Neural cell (in vitro differentiated cells): ENCODE measurements around the gene TMEM184A. TPM values are rescaled to one million over a fixed set of nuclear protein-coding genes. Genes with fewer than 3 reads are reported as not detected.

Experiments used
- H2AFZ ChIP-seq: fragments of 200-600, 300-800 bp; sonication (generic), shearing (Covaris generic); 2 replicates; pipeline ENCODE4 v1.6.0; 2014; ENCODE audit warnings: low read depth, mild to moderate bottlenecking, antibody characterized with exemption, low read length, moderate library complexity
- H3F3A ChIP-seq: fragments of 200-600 bp; shearing (Covaris generic); 2 replicates; pipeline ENCODE4 v1.6.1; 2016; ENCODE audit warnings: mild to moderate bottlenecking, moderate library complexity, mixed read lengths, antibody characterized with exemption, low read length; ENCODE audit not compliant: insufficient read depth, poor library complexity, severe bottlenecking
- H3K27ac ChIP-seq: fragments of 200-600, 300-800 bp; sonication (generic), shearing (Covaris generic); 2 replicates; pipeline ENCODE4 v1.5.1; 2014; ENCODE audit warnings: mild to moderate bottlenecking, low read length, moderate library complexity
- H3K27me3 ChIP-seq: fragments of 300-800, 200-600 bp; sonication (generic), shearing (Covaris generic); 2 replicates; pipeline ENCODE4 v1.6.0; 2014; ENCODE audit warnings: mild to moderate bottlenecking, low read depth, low read length, moderate library complexity; ENCODE audit not compliant: insufficient read depth
- H3K36me3 ChIP-seq: fragments of 300-800, 200-600 bp; sonication (generic), shearing (Covaris generic); 2 replicates; pipeline ENCODE4 v1.5.1; 2014; ENCODE audit warnings: mild to moderate bottlenecking, antibody characterized with exemption, low read length, moderate library complexity; ENCODE audit not compliant: insufficient read depth
- H3K4me2 ChIP-seq: fragments of 300-800, 200-600 bp; sonication (generic), shearing (Covaris generic); 2 replicates; pipeline ENCODE4 v1.6.0; 2014; ENCODE audit warnings: mild to moderate bottlenecking, low read length
- H3K4me3 ChIP-seq: fragments of 300-800, 200-600 bp; sonication (generic), shearing (Covaris generic); 2 replicates; pipeline ENCODE4 v1.5.1; 2014; ENCODE audit warnings: mild to moderate bottlenecking, low read length, moderate library complexity
- H3K79me2 ChIP-seq: fragments of 200-600 bp; shearing (Covaris generic); replicated peaks from 2 replicates; pipeline ENCODE4 v1.6.0; 2014; ENCODE audit warnings: mild to moderate bottlenecking, low read length, moderate library complexity; ENCODE audit not compliant: insufficient read depth
- H3K9ac ChIP-seq: fragments of 300-800, 200-600 bp; sonication (generic), shearing (Covaris generic); 2 replicates; pipeline ENCODE4 v1.6.1; 2016; ENCODE audit warnings: mild to moderate bottlenecking, low read length, mixed read lengths
- H3K9me2 ChIP-seq: fragments of 200-600 bp; shearing (Covaris generic); 2 replicates; pipeline ENCODE4 v1.6.1; 2016; ENCODE audit warnings: mild to moderate bottlenecking, low read length, mixed read lengths; ENCODE audit not compliant: insufficient read depth
- H3K9me3 ChIP-seq: fragments of 200-600, 300-800 bp; sonication (generic), shearing (Covaris generic); 2 replicates; pipeline ENCODE4 v1.6.1; 2016; ENCODE audit warnings: mild to moderate bottlenecking, mixed run types, low read length, moderate library complexity, mixed read lengths
- H4K20me1 ChIP-seq: fragments of 200-600 bp; shearing (Covaris generic); 2 replicates; pipeline ENCODE4 v1.6.1; 2016; ENCODE audit warnings: mild to moderate bottlenecking, mixed run types; ENCODE audit not compliant: insufficient read depth
- CTCF ChIP-seq: fragments of 450-650 bp; IDR thresholded peaks from 2 replicates; pipeline ENCODE4 v1.5.1; 2014; ENCODE audit warnings: antibody characterized with exemption, mild to moderate bottlenecking, moderate library complexity; ENCODE audit not compliant: poor library complexity, severe bottlenecking
- EP300 ChIP-seq: fragments of 450-650 bp; conservative IDR thresholded peaks from 2 replicates; pipeline ENCODE4 v1.6.1; 2014; ENCODE audit warnings: antibody characterized with exemption, mild to moderate bottlenecking, moderate library complexity; ENCODE audit not compliant: poor library complexity, severe bottlenecking
- EZH2 ChIP-seq: fragments of 200-600, 300-800 bp; shearing (Covaris generic), sonication (generic); IDR thresholded peaks from 2 replicates; pipeline ENCODE4 v1.6.1; 2014; ENCODE audit warnings: antibody characterized with exemption, low read length, borderline replicate concordance, mild to moderate bottlenecking; ENCODE audit not compliant: insufficient read depth, poor library complexity, severe bottlenecking
- MXI1 ChIP-seq: fragments of 450-650 bp; conservative IDR thresholded peaks from 2 replicates; pipeline ENCODE4 v1.6.1; 2014; ENCODE audit warnings: antibody characterized with exemption, mild to moderate bottlenecking; ENCODE audit not compliant: poor library complexity, severe bottlenecking
- POLR2AphosphoS5 ChIP-seq: IDR thresholded peaks from 2 replicates; pipeline ENCODE4 v1.6.1; 2012
- RAD21 ChIP-seq: fragments of 450-650 bp; conservative IDR thresholded peaks from 2 replicates; pipeline ENCODE4 v1.6.1; 2014; ENCODE audit warnings: antibody characterized with exemption, mild to moderate bottlenecking, moderate library complexity
- REST ChIP-seq: IDR thresholded peaks from 2 replicates; pipeline ENCODE4 v1.6.1; 2012; ENCODE audit warnings: borderline replicate concordance
- SMC3 ChIP-seq: fragments of 450-650 bp; conservative IDR thresholded peaks from 2 replicates; pipeline ENCODE4 v1.6.1; 2014; ENCODE audit warnings: antibody characterized with exemption, mild to moderate bottlenecking, moderate library complexity; ENCODE audit not compliant: poor library complexity
- TAF1 ChIP-seq: IDR thresholded peaks from 2 replicates; pipeline ENCODE4 v1.6.1; 2012; ENCODE audit warnings: low read depth
- polyA plus RNA-seq: library from polyadenylated mRNA; depleted of rRNA; stranded (reverse); fragments of >200 nt; gene quantifications from 2 replicates; pipeline ENCODE4 v1.2.3, GENCODE V29; 2014

Gene TMEM184A
- polyA plus RNA-seq, 1 donor from 2014 or later = not detected

DNA sequence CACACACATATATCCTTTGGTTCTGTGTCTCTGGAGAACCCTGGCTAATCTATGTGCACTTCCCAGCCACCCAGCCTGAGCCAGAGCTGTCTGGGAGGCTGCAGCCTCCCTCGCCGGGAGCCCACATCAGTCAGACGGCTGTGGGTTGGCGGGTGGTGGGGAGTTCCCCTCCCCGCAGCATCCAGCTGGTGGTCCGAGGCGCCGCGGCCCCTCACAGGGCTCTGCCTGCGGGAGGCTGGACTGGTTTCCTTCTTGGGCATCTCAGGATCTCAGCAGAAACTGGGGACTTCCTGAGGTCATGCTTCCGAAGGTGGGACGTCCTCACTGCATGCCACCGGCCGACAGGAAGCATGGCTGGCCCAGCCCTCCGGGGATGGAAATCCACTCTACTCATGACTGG lies 35.9 kb upstream of the TMEM184A start:
- Histone ChIP-seq H3F3A (no peaks in the 10 kb centered on the region), H3K27me3 (no peaks in the 10 kb centered on the region)

GRCh38 chr7:1591396-1591795 lies 35.4 kb upstream of the TMEM184A start:
- H3K79me2 ChIP-seq = no peaks in the 10 kb centered on the region
- no peak overlapping the region for H3K4me3 ChIP-seq
- no peaks in the 10 kb centered on the region for H3K36me3 ChIP-seq
- no peaks in the 10 kb centered on the region for H4K20me1 ChIP-seq
- TF ChIP-seq TAF1 (no peak), POLR2AphosphoS5 (no peak)
- H3F3A ChIP-seq = no peaks in the 10 kb centered on the region
- H3K4me2 ChIP-seq = no peak overlapping the region
- no peak overlapping the region for H2AFZ ChIP-seq
- H3K9ac ChIP-seq = no peak overlapping the region
- H3K9me2 ChIP-seq = no peaks in the 10 kb centered on the region
- H3K27me3 ChIP-seq = no peaks in the 10 kb centered on the region
- H3K9me3 ChIP-seq = no peaks in the 10 kb centered on the region
- no peak overlapping the region for H3K27ac ChIP-seq

More for the DNA sequence above, 35.9 kb upstream of the TMEM184A start:
- Histone ChIP-seq H2AFZ (no peak overlapping the region), H3K4me2 (no peak overlapping the region), H3K9me2 (no peaks in the 10 kb centered on the region), H3K27ac (no peak overlapping the region), H3K4me3 (no peak overlapping the region), H3K36me3 (no peaks in the 10 kb centered on the region), H4K20me1 (no peaks in the 10 kb centered on the region), H3K9ac (no peak overlapping the region), H3K79me2 (no peaks in the 10 kb centered on the region), H3K9me3 (no peaks in the 10 kb centered on the region)
- TF ChIP-seq EZH2 (no peak), POLR2AphosphoS5 (no peak), MXI1 (no peak), TAF1 (no peak), EP300 (no peak), CTCF (no peak), REST (no peak), SMC3 (no peak), RAD21 (no peak)

DNA sequence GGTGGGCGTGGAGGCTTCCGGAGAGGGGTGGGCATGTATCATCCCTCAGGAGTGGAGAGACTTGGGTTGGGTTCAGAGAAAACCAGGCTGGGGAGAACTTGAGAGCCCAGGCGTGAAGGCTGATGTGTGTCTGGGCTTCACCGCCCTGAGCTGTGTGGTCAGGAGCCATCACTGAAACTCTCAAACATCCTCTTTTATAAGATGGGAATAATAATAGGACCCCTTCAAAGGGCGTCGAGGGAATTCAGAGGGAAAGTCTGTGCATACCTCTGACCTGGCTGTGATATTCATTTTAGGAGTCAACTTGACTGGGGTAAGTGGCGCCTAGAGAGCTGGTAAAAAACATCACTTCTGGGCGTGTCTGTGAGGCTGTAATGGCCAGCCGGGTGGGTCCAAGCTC lies 34.9 kb upstream of the TMEM184A start:
- no peaks in the 10 kb centered on the region for H3K9me3 ChIP-seq
- no peak overlapping the region for H3K4me2 ChIP-seq
- H3K4me3 ChIP-seq = no peak overlapping the region
- no peak overlapping the region for H2AFZ ChIP-seq
- H3F3A ChIP-seq = no peaks in the 10 kb centered on the region
- no peaks in the 10 kb centered on the region for H3K36me3 ChIP-seq
- no peak overlapping the region for H3K9ac ChIP-seq
- TF ChIP-seq CTCF = no peak
- H3K79me2 ChIP-seq = no peaks in the 10 kb centered on the region
- H3K27ac ChIP-seq = no peak overlapping the region
- no peaks in the 10 kb centered on the region for H4K20me1 ChIP-seq
- H3K9me2 ChIP-seq = no peaks in the 10 kb centered on the region
- no peaks in the 10 kb centered on the region for H3K27me3 ChIP-seq
